ENCODE measurements around the gene CD200R1.
A peak's percentile ranks its signal among the peaks of the same experiment; 100 is the strongest.

CD200R1 gene, protein sequence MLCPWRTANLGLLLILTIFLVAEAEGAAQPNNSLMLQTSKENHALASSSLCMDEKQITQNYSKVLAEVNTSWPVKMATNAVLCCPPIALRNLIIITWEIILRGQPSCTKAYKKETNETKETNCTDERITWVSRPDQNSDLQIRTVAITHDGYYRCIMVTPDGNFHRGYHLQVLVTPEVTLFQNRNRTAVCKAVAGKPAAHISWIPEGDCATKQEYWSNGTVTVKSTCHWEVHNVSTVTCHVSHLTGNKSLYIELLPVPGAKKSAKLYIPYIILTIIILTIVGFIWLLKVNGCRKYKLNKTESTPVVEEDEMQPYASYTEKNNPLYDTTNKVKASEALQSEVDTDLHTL

DNA sequence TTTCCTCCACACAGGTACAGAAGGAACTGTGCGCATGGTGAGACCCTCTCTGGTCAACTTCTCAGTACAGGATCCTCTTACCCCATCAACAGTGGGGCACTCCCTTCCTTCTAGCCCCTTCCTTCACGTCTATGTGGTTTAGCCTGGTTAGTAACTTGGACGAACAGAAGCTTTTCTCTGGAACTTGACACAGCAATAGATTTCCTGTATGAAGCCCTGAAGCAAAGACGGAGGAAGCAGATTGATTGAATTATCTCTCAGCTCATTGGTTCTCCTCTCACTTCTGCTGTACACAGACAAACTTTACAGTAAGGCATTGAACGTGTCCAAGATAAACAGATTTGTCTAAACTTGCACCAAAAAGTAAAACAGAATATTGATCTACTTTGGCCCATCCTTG, at the start of gene CD200R1:
Gene CD200R1, minus strand, starts transcription at position 210 of the 400 bp plus-strand sequence. CDS start 246 bp downstream, outside the sequence.
- no peak for DNase-seq (ENCODE audit: low read depth)

DNA sequence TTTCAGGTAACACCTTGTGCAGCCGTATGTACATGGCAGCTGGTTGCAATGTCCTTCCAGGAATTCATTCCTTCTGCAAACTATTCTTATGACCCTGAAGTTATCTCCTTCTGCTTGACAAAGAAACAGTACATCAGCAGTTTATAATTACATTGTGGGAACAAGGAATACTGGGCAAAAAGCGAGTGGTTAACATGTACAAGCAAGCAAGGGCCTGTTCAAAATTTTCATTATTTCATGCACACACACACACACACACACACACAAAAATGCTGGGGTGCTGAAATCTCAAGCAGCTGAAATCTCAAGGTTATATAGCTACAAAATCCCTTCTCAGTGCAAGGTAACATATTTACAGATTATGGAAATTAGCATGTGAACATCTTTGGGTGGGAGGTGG, 46.6 kb upstream of the CD200R1 start:
- no peak for DNase-seq (ENCODE audit: low read depth)

DNA sequence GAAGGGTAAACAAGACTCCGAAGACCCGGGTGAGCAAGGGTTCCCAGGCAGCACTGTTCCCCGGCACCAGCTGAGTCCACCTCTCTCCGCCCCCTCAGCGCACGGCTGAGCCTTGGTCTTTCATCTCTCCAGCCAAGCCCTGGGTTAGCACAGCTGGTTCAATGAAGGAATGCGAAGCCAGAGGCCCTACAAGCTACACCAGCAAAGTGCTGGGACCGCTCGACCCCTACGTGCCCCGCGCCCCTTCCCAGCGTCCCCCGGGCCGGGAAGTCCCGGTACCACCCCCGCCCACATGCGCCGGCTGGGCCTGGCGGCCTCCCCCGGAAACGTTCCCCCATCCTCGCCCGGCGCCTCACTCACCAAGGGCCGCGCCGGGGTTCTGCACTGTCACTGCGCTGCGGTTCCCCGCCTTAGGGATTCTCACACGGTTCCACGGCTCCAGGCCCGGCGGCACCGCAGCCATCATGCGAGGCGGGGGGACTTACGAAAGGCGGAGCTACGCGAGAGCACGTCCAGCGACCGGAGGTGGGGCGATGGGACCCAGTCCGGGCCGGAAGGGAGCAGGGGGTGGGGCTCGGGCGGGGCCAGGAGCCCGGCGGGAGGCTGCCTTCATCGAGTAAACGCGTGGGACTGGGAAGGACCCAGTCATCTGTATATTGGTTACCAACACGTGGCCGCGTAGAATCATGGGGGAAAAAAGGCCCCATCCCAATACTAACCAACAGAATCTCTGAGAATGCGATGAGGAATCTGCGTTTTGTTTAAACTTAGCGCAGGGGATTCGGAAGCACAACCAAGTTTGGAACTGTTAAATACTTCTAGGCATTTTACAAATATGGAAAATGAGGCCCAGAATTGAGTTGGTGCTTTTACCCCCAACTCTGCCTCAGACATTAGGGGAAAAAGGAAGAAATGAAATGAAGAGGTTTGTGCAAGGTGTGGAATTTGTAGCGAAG, 44.6 kb upstream of the CD200R1 start:
- DNase-seq (ENCODE audit: low read depth): peak; percentile 87

DNA sequence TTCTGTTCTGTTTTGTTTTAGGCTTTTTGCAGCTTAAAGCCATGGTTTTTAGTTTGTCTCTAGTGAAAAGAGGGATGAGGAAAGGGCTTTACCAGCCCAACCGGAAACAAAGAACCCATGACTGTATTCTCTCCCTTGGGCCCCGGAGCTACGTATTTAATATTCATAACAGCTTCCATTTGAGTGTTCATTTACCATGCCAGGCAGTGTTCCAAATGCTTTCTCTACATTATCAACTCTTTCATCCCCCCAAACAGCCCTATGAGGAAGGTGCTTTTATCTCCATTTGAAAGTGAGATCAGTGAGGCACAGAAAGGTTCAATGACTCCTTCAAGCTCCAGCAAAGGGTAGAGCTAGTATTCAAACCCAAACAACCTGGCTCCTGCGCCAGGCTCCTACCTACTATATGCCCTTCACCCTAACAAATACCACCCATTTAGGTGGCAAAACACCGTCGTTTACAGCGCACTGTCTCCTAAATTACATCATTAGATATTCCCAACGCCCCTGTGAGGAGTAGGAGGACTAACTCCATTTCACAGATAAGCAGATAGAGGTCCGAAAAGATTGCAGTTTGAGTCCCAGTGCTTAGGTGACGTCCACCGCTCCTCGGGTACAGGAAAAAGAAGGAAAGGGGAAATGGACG, 43.8 kb upstream of the CD200R1 start:
- no peak for DNase-seq (ENCODE audit: low read depth)

DNA sequence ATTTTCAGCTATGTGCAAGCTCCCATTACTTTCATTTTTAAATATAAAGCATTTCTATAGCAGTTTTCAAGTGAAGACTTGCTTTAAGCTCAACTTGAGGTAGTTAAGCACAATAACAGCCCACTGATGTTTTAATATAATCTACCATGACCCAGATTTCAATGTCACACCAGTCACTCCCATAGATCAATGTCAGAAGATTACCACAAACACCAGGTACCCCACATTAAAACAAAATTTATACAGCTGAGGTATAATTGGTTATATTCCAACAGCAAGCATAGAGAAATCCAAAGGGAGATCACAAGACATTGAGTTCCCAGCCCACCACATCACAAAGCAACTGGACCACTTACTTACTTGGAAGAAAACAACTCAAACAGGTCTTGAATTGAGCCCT, 38.7 kb upstream of the CD200R1 start:
- no peak for DNase-seq (ENCODE audit: low read depth)

DNA sequence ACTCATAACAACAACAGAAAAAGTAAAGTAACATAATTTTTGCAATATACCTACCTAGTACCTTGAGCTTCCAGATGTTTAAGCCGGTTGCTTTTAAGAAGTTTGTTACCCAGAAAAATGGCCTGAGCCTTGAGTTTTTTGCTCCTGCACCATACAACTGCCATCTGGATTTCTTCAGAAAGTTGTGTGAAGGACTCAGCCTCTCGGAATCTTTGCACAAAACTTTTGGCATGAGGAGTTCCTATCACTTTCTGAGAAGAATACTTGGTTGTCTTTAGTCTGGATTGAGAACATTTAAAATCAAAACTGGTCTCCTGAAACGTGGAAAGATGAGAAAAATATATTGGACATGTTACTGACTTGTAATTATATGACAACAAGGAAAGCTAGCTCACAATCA, 33.2 kb upstream of the CD200R1 start:
- no peak for DNase-seq (ENCODE audit: low read depth)

DNA sequence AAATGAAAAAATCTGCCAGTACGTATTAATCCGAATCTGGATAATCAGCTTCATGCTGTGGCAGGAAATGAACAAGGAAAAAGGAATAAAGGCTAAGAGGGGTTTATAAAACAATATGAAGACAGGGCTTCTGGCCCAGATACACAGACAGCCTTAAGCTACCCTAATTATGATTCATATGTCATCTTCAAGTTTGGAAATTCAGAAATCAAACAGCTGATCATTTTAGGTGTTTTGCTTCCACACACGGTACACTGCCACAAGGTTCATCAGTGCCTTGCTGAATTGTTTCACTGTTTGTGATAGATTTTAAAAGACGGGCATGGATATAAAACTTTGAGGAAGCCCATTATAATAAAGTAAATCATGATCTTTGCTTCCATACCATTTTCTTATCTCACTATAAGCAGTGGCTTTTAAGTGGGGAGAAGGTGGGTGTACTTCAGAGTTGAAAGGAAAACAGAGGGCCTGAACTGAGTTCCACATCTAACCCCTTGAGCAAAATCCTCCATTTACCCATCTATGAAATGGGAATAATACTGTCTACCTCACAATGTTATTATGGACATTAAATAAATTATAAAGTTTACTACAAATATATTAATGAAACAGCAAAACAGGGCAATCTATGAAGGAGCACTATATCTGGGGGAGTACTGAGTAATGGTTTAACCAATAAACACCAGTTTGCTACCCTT, 31.6 kb upstream of the CD200R1 start:
- DNase-seq (ENCODE audit: low read depth): no peak

DNA sequence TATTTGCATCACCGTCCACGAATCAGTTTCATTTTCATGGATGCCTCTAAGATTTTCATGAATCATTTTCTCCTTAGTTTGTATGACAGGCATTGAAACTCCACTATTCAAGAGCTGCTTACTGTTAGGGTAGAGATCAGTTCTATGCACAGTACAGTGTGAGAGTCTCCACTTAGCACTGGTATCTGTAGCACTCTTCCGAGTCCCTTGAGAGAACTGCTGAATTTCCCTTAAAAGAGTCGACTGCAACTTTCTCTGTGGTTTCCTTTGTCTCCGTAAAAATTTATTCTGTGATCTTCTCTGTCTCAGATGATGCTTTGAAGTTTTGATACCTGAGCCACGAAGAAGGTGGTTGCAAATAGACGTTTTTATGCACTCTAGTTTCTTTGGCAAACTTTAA, 30.7 kb upstream of the CD200R1 start:
- DNase-seq (ENCODE audit: low read depth): no peak

DNA sequence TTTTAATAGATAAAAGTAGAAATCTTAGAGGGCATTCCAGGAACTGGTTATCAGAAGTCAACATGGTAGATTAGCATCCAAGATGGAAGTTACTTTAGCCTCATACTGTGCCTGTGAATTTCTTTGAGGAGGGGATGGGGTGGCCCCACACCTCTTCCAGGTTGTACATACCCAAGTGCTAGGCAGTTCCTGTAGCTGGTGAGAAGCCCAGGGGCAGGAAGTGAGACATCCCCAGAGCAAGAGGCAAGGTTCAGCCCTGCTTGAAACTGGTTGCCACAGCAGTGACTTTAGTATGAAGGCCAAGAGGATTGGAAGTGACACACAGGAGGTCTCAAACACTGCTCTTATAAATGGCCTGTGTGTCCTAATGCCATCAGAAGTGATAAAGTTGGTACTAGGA, 27.8 kb upstream of the CD200R1 start:
- DNase-seq (ENCODE audit: low read depth): no peak

DNA sequence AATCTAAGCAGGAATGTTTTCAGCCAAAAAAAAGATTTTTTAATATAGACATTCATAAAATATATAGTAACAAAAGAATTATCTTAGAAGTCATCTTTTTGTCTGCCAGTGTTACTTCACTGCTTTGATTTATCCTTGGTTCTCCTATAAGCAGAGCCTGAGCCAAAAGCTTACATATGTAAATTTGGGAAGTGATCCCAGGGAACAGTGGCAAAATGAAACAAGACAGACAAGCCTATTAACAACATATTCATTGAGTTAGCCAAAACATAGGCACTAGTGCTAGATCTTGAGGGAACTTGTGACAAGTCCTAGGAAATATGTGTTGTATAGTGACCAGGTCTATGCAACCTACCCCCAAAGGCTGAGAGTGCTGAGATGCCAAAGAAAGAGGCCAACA, 27.1 kb upstream of the CD200R1 start:
- no peak for DNase-seq (ENCODE audit: low read depth)

DNA sequence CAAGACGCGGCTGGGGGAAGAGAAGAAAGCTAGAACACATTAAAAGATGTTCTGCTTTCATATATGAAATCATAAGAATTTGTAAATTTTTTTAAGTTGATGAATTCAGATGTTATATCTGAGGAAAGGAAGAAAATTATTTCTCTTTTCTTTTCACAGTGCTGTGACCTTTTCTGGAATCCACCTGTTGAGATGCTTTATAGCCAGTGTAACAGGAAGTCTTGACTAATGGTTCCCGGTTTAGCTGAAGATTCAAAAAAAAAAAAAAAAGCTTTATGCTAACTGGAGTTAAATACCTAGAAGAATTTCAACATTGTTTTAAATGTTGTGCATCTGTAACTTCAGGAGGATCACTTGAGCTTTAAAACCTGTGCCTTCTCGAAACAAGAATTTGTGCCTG, 25.8 kb upstream of the CD200R1 start:
- DNase-seq (ENCODE audit: low read depth): no peak

DNA sequence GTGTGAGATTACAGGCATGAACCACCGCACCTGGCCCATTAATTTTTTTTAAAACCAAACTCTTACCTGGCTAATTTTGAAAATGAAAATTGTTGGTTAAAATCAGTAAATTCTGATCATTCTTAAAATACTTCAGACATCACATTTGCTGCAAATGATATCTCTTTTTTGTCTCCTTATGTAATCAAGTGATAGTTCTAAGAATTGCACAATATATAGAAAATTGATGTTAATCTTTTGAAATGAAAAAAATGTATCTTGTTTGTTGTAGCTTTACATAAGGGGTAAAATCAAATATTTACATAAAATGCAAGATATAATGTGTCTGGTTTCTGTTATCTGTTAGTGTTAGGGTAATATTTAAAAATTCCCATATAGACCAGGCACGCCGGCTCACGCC, 20.9 kb upstream of the CD200R1 start:
- DNase-seq (ENCODE audit: low read depth): no peak

DNA sequence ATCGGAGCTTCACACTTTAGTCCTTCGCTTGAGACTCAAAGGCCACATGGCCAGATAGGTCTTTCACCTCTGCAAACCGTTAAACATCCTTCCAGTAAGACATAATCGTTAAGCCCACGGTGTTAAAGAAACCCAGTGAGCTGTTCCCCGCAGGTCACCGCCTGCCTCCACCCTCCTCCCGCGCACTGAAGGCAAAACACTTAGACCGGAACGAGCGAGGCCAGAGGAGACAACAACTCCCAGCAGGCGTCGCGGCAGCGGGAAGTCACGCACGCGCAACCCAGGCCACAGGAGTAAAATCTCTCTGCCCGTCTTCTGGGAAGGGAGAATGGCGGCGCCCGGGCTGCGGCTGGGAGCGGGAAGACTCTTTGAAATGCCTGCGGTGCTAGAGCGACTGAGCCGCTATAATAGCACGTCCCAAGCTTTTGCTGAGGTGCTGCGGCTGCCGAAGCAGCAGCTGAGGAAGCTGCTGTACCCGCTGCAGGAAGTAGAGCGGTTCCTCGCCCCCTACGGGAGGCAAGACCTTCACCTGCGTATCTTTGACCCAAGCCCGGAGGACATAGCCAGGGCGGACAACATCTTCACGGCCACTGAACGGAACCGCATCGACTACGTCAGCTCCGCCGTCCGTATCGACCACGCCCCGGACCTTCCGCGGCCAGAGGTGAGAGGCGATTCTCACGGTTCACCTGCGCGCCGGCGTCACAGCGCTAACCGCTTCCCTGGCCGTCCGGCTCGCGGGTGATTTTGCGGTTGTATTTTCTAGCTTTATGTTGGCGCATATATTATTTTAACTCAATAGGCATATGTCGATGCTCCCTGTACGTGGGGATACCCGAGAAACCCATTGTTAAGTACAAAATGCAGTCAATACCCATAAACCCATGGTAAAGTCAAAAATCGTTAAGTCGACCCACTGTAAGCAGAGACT, 16.0 kb upstream of the CD200R1 start, which contains the start of gene GTPBP8:
Gene GTPBP8, plus strand, starts transcription at position 313 of the 931 bp plus-strand sequence. Its CDS starts 16 bp downstream, at position 329.
- DNase-seq (ENCODE audit: low read depth): peak; percentile 82

DNA sequence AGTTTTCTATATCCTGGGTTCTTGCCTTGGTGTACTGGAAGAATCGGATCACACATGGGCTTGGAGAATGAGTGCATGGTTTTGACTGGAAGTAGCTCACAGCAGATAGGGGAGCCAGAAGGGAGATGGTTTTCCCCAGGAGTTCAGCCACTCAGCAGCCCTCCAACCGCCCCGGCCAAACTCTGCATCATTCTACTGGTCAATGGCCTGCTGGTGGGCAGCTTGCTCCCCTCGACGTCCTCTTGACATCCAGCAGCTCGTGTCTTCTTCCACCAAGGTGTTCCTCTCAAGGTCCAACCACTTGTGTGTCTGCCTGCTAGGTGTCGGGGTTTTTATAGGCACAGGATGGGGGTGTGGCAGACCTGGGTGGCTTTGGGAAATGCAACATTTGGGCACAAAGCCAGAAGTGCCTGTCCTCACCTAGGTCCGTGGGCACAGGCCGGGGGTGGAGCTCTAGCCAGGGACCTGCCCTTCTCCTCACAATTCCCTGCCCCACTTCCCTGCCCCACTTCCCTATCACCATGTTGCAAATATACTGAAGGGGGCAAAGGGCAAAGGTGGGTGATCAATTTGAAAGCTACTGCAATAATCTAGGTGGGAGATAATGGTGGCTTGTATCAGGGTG, 12.9 kb upstream of the CD200R1 start:
- DNase-seq (ENCODE audit: low read depth): no peak

DNA sequence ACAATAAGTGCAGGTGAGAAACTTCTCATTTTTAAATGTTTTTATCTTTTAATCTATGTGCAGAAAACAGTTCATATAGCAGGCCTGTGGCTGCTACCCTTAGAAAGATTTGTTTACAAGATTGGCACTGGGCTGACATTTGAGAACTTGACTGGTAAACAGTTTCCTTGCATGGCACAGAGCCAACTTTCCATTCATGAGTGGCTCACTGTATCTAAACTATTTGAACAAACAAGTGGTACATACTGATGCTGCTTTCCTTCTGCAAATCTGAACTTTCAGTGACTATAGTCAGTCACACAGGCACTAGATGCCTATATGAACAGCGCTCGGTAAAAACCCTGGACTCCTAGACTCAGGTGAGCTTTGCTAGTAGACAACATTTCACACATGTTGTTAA, 9.6 kb upstream of the CD200R1 start:
- no peak for DNase-seq (ENCODE audit: low read depth)

DNA sequence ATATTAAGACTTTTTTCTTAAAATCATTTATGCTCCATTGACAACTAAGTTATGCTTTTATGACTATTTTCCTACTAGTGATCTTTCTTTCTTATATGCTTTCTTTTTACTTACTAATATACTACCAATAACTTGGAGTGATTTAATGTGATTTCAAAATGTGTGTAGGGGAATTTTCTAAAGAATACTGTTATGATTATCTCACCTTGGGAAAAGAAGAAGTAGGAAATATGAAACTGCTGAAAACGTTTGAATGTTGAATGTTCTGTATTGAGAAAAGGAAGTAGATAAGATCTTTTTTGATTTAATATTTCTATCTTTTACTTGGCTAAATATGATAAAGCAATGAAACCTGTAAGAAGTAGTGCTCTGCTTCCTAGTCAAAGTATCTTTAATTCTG, 7.8 kb upstream of the CD200R1 start:
- no peak for DNase-seq (ENCODE audit: low read depth)

DNA sequence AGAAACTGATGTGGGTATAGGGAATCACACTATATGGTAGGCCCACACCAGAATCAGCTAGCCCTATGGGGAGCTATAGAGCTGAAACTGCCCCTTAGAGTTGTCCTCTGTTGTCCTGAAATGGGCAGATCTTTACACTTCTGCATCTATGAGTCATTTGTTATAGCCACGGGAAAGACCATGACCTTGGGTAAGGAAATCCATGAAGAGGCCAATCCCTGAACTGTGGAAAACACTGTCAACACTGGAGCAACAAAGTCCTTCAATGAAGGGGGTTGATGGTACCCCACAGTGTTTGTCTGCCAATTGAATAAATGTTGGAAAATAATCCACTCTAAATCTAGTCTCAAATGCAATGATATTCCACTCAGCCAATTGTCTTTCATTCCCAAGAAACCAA, 5.2 kb upstream of the CD200R1 start:
- DNase-seq (ENCODE audit: low read depth): no peak

DNA sequence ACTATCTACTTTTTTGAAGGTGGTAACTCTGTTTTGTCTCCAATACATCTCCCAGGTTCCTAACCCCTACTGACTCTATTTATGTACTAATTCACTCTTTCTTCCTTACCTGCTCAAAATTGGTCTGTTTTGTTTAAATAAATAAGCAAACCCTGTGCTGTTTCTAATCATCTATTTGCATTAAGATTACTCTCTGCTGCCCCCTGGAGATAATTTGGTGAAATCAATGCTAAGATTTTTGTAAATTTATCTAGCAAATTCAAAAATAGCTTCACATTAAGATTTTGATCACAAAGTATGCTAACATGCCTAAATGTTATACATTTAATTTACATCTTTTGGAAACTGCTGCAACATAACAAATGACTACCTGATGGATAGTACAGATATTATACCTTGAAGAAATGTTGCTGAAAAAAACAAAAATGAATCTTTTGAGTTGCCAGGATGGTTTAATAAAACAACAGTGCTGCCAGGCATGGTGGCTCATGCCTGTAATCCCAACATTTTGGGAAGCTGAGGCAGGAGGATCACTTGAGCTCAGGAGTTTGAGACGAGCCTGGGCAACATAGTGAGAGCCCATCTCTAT, 4.4 kb upstream of the CD200R1 start:
- DNase-seq (ENCODE audit: low read depth): no peak

DNA sequence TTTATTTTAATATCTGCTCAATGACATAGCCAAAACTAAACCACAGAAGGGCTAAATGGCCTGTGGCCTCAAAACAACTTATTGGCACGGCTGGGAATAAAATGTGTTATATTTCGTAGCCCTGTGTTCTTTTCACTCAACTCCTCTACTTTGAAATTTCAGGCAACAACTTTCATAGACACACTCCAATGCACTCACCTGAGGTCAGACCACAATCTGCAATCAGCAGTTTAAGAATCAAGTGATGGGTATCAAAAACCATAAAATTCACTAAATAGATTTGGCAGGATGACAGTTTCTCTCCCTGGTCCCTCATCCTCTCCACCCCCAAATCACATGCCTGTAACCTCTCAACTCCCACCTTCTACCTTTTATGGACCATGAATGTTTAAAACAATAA, 2.0 kb upstream of the CD200R1 start:
- DNase-seq (ENCODE audit: low read depth): no peak

DNA sequence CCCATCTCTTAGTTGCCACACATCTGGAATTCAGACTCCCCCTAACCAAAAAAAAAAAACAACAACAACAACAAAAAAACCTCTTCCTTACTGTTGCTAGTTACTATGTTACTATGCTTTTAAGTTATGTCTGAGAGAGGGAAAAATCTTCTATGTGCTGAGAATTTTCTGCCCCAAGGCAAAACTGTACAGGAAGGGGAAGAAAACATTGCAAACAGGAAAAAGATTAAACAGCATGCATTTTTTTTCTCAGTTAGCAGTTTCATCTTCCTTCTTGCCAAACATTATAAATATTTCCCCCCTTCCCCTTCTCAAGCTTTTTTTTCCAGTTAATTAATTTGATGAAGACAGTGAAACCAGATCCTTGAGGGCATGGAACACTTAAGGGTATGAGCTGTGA, 1.1 kb upstream of the CD200R1 start:
- DNase-seq (ENCODE audit: low read depth): no peak

Measured in activated T-cell treated with anti-CD3 and anti-CD28 coated beads for 24 hours (primary cell).